OCI-LY3 (cell line): Measurements from ENCODE around the gene MET.
A peak's percentile ranks its signal among the peaks of the same experiment; 100 is the strongest.
"Not testable (repeated sequence)": the region's sequence is repeated elsewhere in the genome, so short reads cannot be mapped to it uniquely, and the experiment has no call there.

Experiments
- H2AFZ ChIP-seq: fragments of 200-600, 300-600 bp; shearing (Covaris generic); 2 replicates; pipeline ENCODE4 v1.6.0; 2014; ENCODE audit warnings: antibody characterized with exemption, low read depth, low read length
- H3K27ac ChIP-seq: fragments of 200-600, 300-600 bp; sonication (generic); 2 replicates; pipeline ENCODE4 v1.5.1; 2014; ENCODE audit warnings: mild to moderate bottlenecking, low read length, moderate library complexity, mixed read lengths
- H3K27me3 ChIP-seq: fragments of 200-600, 300-600 bp; sonication (generic); 2 replicates; pipeline ENCODE4 v1.6.1; 2014; ENCODE audit warnings: low read depth, low read length, mixed read lengths
- H3K36me3 ChIP-seq: fragments of 200-600, 300-600 bp; sonication (generic); replicated peaks from 2 replicates; pipeline ENCODE3; 2014; ENCODE audit warnings: low read depth, low read length, mixed read lengths
- H3K4me1 ChIP-seq: fragments of 300-600, 200-600 bp; sonication (generic); 2 replicates; pipeline ENCODE4 v1.6.1; 2014; ENCODE audit warnings: low read length, mixed read lengths
- H3K4me2 ChIP-seq: fragments of 200-600, 300-600 bp; sonication (generic); 2 replicates; pipeline ENCODE4 v1.6.1; 2014; ENCODE audit warnings: low read length, mixed read lengths
- H3K4me3 ChIP-seq: fragments of 300-600, 200-600 bp; sonication (generic); 2 replicates; pipeline ENCODE4 v1.5.1; 2014; ENCODE audit warnings: antibody characterized with exemption, mild to moderate bottlenecking, low read length, moderate library complexity
- H3K79me2 ChIP-seq: fragments of 300-600, 200-600 bp; shearing (Covaris generic); 2 replicates; pipeline ENCODE4 v1.6.1; 2014; ENCODE audit warnings: mild to moderate bottlenecking, low read length, mixed read lengths
- H3K9ac ChIP-seq: fragments of 300-600, 200-600 bp; shearing (Covaris generic); 2 replicates; pipeline ENCODE4 v1.6.0; 2014; ENCODE audit warnings: mild to moderate bottlenecking, low read length, moderate library complexity
- H3K9me3 ChIP-seq: fragments of 200-600, 300-600 bp; shearing (Covaris generic); 2 replicates; pipeline ENCODE4 v1.6.1; 2014; ENCODE audit warnings: low read length, mixed read lengths; ENCODE audit not compliant: insufficient read depth
- H4K20me1 ChIP-seq: fragments of 200-600, 300-600 bp; sonication (generic); 2 replicates; pipeline ENCODE4 v1.6.1; 2016; ENCODE audit warnings: low read length, mixed read lengths; ENCODE audit not compliant: insufficient read depth
- CTCF ChIP-seq: fragments of 200-600, 300-600 bp; sonication (generic); IDR thresholded peaks from 2 replicates; pipeline ENCODE4 v1.5.1; 2014; ENCODE audit warnings: antibody characterized with exemption, low read length, low read depth
- EZH2phosphoT487 ChIP-seq: fragments of 200-600 bp; shearing (Covaris generic); IDR thresholded peaks from 2 replicates; pipeline ENCODE4 v1.6.1; 2018; ENCODE audit warnings: antibody characterized with exemption, mixed run types, low read depth

MET gene

GRCh38 chr7:116653204-116653603, 18.8 kb upstream of the MET start:
- TF ChIP-seq EZH2phosphoT487 (no peak), CTCF (no peak)
- Histone ChIP-seq H3K4me1 (peaks cover 17% of the 10 kb centered on the region), H3K9me3 (no peaks in the 10 kb centered on the region), H4K20me1 (no peaks in the 10 kb centered on the region), H3K27ac (0 out of 2 replicates have a peak overlapping the region, but pooled peaks have one; percentile 4), H3K27me3 (no peaks in the 10 kb centered on the region), H3K79me2 (no peaks in the 10 kb centered on the region), H3K9ac (no peak overlapping the region), H3K36me3 (no peaks in the 10 kb centered on the region), H3K4me2 (peak overlapping the region; percentile 29), H3K4me3 (no peak overlapping the region), H2AFZ (peak overlapping the region; percentile 42)

- H3K4me1 ChIP-seq: peaks cover 17% of the 10 kb centered on the region
- H3K9ac ChIP-seq: no peak overlapping the region
- H4K20me1 ChIP-seq: no peaks in the 10 kb centered on the region
- no peak overlapping the region for H3K27ac ChIP-seq
- no peaks in the 10 kb centered on the region for H3K36me3 ChIP-seq
- 0 out of 2 replicates have a peak overlapping the region, but pooled peaks have one; percentile 42 for H2AFZ ChIP-seq
- H3K4me2 ChIP-seq: no peak overlapping the region
- TF ChIP-seq CTCF (no peak), EZH2phosphoT487 (no peak)
- no peaks in the 10 kb centered on the region for H3K27me3 ChIP-seq
- no peak overlapping the region for H3K4me3 ChIP-seq
- H3K9me3 ChIP-seq: no peaks in the 10 kb centered on the region
- H3K79me2 ChIP-seq: no peaks in the 10 kb centered on the region
Observed at GRCh38 chr7:116653646-116654045, 18.4 kb upstream of the MET start.

- H3K4me3 ChIP-seq: not testable (repeated sequence)
Observed at GRCh38 chr7:116659248-116659647, 12.7 kb upstream of the MET start.

GRCh38 chr7:116661865-116662264, 10.1 kb upstream of the MET start:
- H3K9me3 ChIP-seq: no peaks in the 10 kb centered on the region
- H3K4me3 ChIP-seq: no peak overlapping the region
- H3K27me3 ChIP-seq: no peaks in the 10 kb centered on the region
- no peak overlapping the region for H3K27ac ChIP-seq
- no peak overlapping the region for H2AFZ ChIP-seq
- H3K79me2 ChIP-seq: no peaks in the 10 kb centered on the region
- H4K20me1 ChIP-seq: no peaks in the 10 kb centered on the region
- H3K9ac ChIP-seq: no peak overlapping the region
- H3K4me2 ChIP-seq: no peak overlapping the region
- TF ChIP-seq CTCF (no peak), EZH2phosphoT487 (no peak)
- H3K36me3 ChIP-seq: no peaks in the 10 kb centered on the region
- no peaks in the 10 kb centered on the region for H3K4me1 ChIP-seq

More at GRCh38 chr7:116659248-116659647, 12.7 kb upstream of the MET start:
- H3K79me2 ChIP-seq, H2AFZ ChIP-seq, H3K9ac ChIP-seq, H3K27me3 ChIP-seq, H3K9me3 ChIP-seq, H3K4me1 ChIP-seq, H3K4me2 ChIP-seq, H3K36me3 ChIP-seq, H4K20me1 ChIP-seq, H3K27ac ChIP-seq: not testable (repeated sequence)

- Histone ChIP-seq H3K79me2 (no peaks in the 10 kb centered on the region), H3K4me3 (no peak overlapping the region), H2AFZ (no peak overlapping the region), H3K4me2 (no peak overlapping the region), H4K20me1 (no peaks in the 10 kb centered on the region), H3K9me3 (no peaks in the 10 kb centered on the region), H3K27ac (no peak overlapping the region), H3K9ac (no peak overlapping the region), H3K4me1 (no peaks in the 10 kb centered on the region), H3K27me3 (no peaks in the 10 kb centered on the region), H3K36me3 (no peaks in the 10 kb centered on the region)
- TF ChIP-seq EZH2phosphoT487 (no peak), CTCF (no peak)
Observed at GRCh38 chr7:116663744-116664143, 8.3 kb upstream of the MET start.
